Ascending aorta (tissue), 2 donors: ENCODE measurements around the gene STX8. TPM values are rescaled to one million over a fixed set of nuclear protein-coding genes. Genes with fewer than 3 reads are reported as not detected.

ENCODE experiments used
- DNase-seq, 2 donors: peaks; one replicate each; pipeline ENCODE4 v3.0.0-alpha.2; 2019; ENCODE audit warnings: low spot score in 2 of 2
- H3K27ac ChIP-seq, 2 donors: fragments of 200-600 bp; sonication (generic); one replicate each; pipeline ENCODE4 v1.5.1; 2016 to 2017; ENCODE audit warnings: mild to moderate bottlenecking in 1 of 2
- H3K27me3 ChIP-seq: fragments of 200-600 bp; sonication (generic); one replicate; pipeline ENCODE4 v1.5.1; 2017
- H3K36me3 ChIP-seq, 2 donors: fragments of 200-600 bp; sonication (generic); one replicate each; pipeline ENCODE4 v1.5.1; 2016
- H3K4me1 ChIP-seq, 2 donors: fragments of 200-600 bp; sonication (generic); one replicate each; pipeline ENCODE4 v1.5.1; 2016 to 2017; ENCODE audit warnings: mild to moderate bottlenecking in 1 of 2
- H3K4me3 ChIP-seq, 2 donors: fragments of 200-600 bp; sonication (generic); one replicate each; pipeline ENCODE4 v1.5.1; 2016 to 2017; ENCODE audit warnings: mild to moderate bottlenecking in 1 of 2
- H3K9me3 ChIP-seq, 2 donors: fragments of 200-600 bp; sonication (generic); one replicate each; pipeline ENCODE4 v1.5.1; 2016
- CTCF ChIP-seq, 3 experiments: fragments of 200-600 bp in 2 of 3; fragments of 450-650 bp in 1 of 3; sonication (generic) in 2 of 3; IDR thresholded peaks; one replicate each; pipeline ENCODE4 v1.5.1; 2016 to 2019; ENCODE audit warnings: antibody characterized with exemption in 3 of 3, mild to moderate bottlenecking in 1 of 3, moderate library complexity in 1 of 3
- intact Hi-C: fragments of 100-400 bp; cut with DNase I; formaldehyde crosslinking; loops from one replicate; pipeline ENCODE4 v1.15.1; 2023
- total RNA-seq: library from RNA; depleted of rRNA; stranded (reverse); fragments of >200 nt; gene quantifications from one replicate; pipeline ENCODE4 v1.1.0, GENCODE V29; 2016

STX8 gene
- total RNA-seq, 1 donor from 2014 or later: 7.6 TPM

- intact Hi-C loops: no loop called here
- no peak overlapping the region for H3K4me3 ChIP-seq
- H3K9me3 ChIP-seq: no peaks in the 10 kb centered on the region
- no peaks in the 10 kb centered on the region for H3K27me3 ChIP-seq
- TF ChIP-seq CTCF (IDR thresholded peaks at IDR 0.05): no peak
- no peaks in the 10 kb centered on the region for H3K4me1 ChIP-seq
- no peak overlapping the region for H3K27ac ChIP-seq
- no peaks in the 10 kb centered on the region for H3K36me3 ChIP-seq
- no peak for DNase-seq
Observed at GRCh38 chr17:9306086-9306485, 269.5 kb downstream of the STX8 start.

GRCh38 chr17:9299695-9300094 lies 275.9 kb downstream of the STX8 start:
- Histone ChIP-seq H3K36me3 (no peaks in the 10 kb centered on the region), H3K9me3 (no peaks in the 10 kb centered on the region), H3K4me3 (no peak overlapping the region), H3K27me3 (no peaks in the 10 kb centered on the region), H3K4me1 (no peaks in the 10 kb centered on the region), H3K27ac (no peak overlapping the region)
- intact Hi-C loops: no loop called here
- TF ChIP-seq CTCF (IDR thresholded peaks at IDR 0.05): no peak
- DNase-seq: no peak

GRCh38 chr17:9298776-9299295 lies 276.8 kb downstream of the STX8 start:
- H3K36me3 ChIP-seq: no peaks in the 10 kb centered on the region
- no peak for DNase-seq
- intact Hi-C loops: no loop called here
- no peak overlapping the region for H3K4me3 ChIP-seq
- H3K27ac ChIP-seq: no peak overlapping the region
- H3K9me3 ChIP-seq: no peaks in the 10 kb centered on the region
- no peaks in the 10 kb centered on the region for H3K27me3 ChIP-seq
- TF ChIP-seq CTCF (IDR thresholded peaks at IDR 0.05): no peak
- H3K4me1 ChIP-seq: no peaks in the 10 kb centered on the region

GRCh38 chr17:9298135-9298534 lies 277.5 kb downstream of the STX8 start:
- H3K9me3 ChIP-seq: no peaks in the 10 kb centered on the region
- DNase-seq: no peak
- intact Hi-C loops: no loop called here
- no peak for TF ChIP-seq CTCF (IDR thresholded peaks at IDR 0.05)
- H3K27ac ChIP-seq: no peak overlapping the region
- no peak overlapping the region for H3K4me3 ChIP-seq
- no peaks in the 10 kb centered on the region for H3K27me3 ChIP-seq
- H3K4me1 ChIP-seq: peaks cover 1 to 2% of the 10 kb centered on the region in 2 donors
- no peaks in the 10 kb centered on the region for H3K36me3 ChIP-seq

GRCh38 chr17:9294661-9295210 lies 280.9 kb downstream of the STX8 start:
- no peak for DNase-seq
- TF ChIP-seq CTCF (IDR thresholded peaks at IDR 0.05): no peak
- Histone ChIP-seq H3K4me3 (no peak overlapping the region), H3K4me1 (peaks cover 3 to 15% of the 10 kb centered on the region in 2 donors), H3K27me3 (no peaks in the 10 kb centered on the region), H3K27ac (no peak overlapping the region), H3K36me3 (no peaks in the 10 kb centered on the region), H3K9me3 (no peaks in the 10 kb centered on the region)
- intact Hi-C loops: loop anchor here (5.0 kb wide), 3 partner anchors 57 to 177 kb away; no protein-coding TSS in a partner anchor
